ENCODE measurements around the gene SCG2. TPM values are rescaled to one million over a fixed set of nuclear protein-coding genes. Genes with fewer than 3 reads are reported as not detected.

The SCG2 gene
- total and polyA plus RNA-seq, 10 donors, result 0.13 to 0.39 (median 0.17) TPM; not detected in 5

GRCh38 chr2:223589901-223590300, 12.3 kb downstream of the SCG2 start:
- no peak for DNase-seq
- 61 to 85% (median 83%) methylated on average over 2 of the region's 2 CpGs for WGBS, 5 donors
- intact Hi-C loops (cut with DNase I; ENCODE audit: low total_unique reads), result no loop called here
- Histone ChIP-seq H3K36me3 (no peaks in the 10 kb centered on the region), H3K9me3 (peaks cover 0 to 7% (median 0%) of the 10 kb centered on the region in 8 donors), H3K4me1 (no peaks in the 10 kb centered on the region), H3K4me3 (no peak overlapping the region), H3K27ac (no peak overlapping the region), H3K27me3 (replicated peaks in 1 of 7) (no peaks in the 10 kb centered on the region)
- TF ChIP-seq POLR2A (IDR thresholded peaks at IDR 0.05) (no peak), CTCF (IDR thresholded peaks at IDR 0.05 in 8 of 11, conservative IDR thresholded peaks at IDR 0.05 in 3 of 11) (no peak), POLR2AphosphoS5 (IDR thresholded peaks at IDR 0.05) (no peak)

- H3K4me1 ChIP-seq, result no peaks in the 10 kb centered on the region
- no peak overlapping the region for H3K4me3 ChIP-seq
- no peak for TF ChIP-seq POLR2AphosphoS5 (IDR thresholded peaks at IDR 0.05)
- no peak for TF ChIP-seq CTCF (IDR thresholded peaks at IDR 0.05 in 8 of 11, conservative IDR thresholded peaks at IDR 0.05 in 3 of 11)
- no peak for TF ChIP-seq POLR2A (IDR thresholded peaks at IDR 0.05)
- H3K36me3 ChIP-seq, result no peaks in the 10 kb centered on the region
- H3K9me3 ChIP-seq, result peaks cover 0 to 7% (median 0%) of the 10 kb centered on the region in 8 donors
- intact Hi-C loops (cut with DNase I; ENCODE audit: low total_unique reads), result no loop called here
- H3K27me3 ChIP-seq (replicated peaks in 1 of 7), result no peaks in the 10 kb centered on the region
- no peak for DNase-seq
- H3K27ac ChIP-seq, result no peak overlapping the region
- 56 to 63% (median 60%) methylated on average over 3 of the region's 3 CpGs for WGBS, 5 donors
Measured at GRCh38 chr2:223588251-223588650, 13.9 kb downstream of the SCG2 start.

GRCh38 chr2:223587301-223587700, 14.9 kb downstream of the SCG2 start:
- Histone ChIP-seq H3K9me3 (no peaks in the 10 kb centered on the region), H3K36me3 (no peaks in the 10 kb centered on the region), H3K4me1 (no peaks in the 10 kb centered on the region), H3K27ac (no peak overlapping the region), H3K27me3 (replicated peaks in 1 of 7) (no peaks in the 10 kb centered on the region), H3K4me3 (no peak overlapping the region)
- DNase-seq, result no peak
- WGBS, 5 donors, result 81 to 90% (median 88%) methylated on average over 3 of the region's 3 CpGs
- intact Hi-C loops (cut with DNase I; ENCODE audit: low total_unique reads), result no loop called here
- TF ChIP-seq POLR2A (IDR thresholded peaks at IDR 0.05), result no peak

- no peak for DNase-seq
- H3K4me1 ChIP-seq, result peaks cover 0 to under 1% (median 0%) of the 10 kb centered on the region in 6 donors
- intact Hi-C loops (cut with DNase I; ENCODE audit: low total_unique reads), result no loop called here
- H3K4me3 ChIP-seq, result no peak overlapping the region
- TF ChIP-seq CTCF (IDR thresholded peaks at IDR 0.05 in 8 of 11, conservative IDR thresholded peaks at IDR 0.05 in 3 of 11), result no peak
- no peak for TF ChIP-seq POLR2AphosphoS5 (IDR thresholded peaks at IDR 0.05)
- no peak for TF ChIP-seq POLR2A (IDR thresholded peaks at IDR 0.05)
- H3K9me3 ChIP-seq, result no peaks in the 10 kb centered on the region
- WGBS, 5 donors, result 37 to 60% (median 53%) methylated on average over 2 of the region's 2 CpGs
- H3K27ac ChIP-seq, result no peak overlapping the region
- H3K36me3 ChIP-seq, result no peaks in the 10 kb centered on the region
- H3K27me3 ChIP-seq (replicated peaks in 1 of 7), result no peaks in the 10 kb centered on the region
Measured at GRCh38 chr2:223586261-223586660, 15.9 kb downstream of the SCG2 start.

- Histone ChIP-seq H3K4me3 (no peak overlapping the region), H3K27ac (no peak overlapping the region), H3K27me3 (replicated peaks in 1 of 7) (no peaks in the 10 kb centered on the region), H3K36me3 (no peaks in the 10 kb centered on the region), H3K4me1 (peaks cover 0 to 6% (median 0%) of the 10 kb centered on the region in 6 donors), H3K9me3 (no peaks in the 10 kb centered on the region)
- 56 to 73% (median 67%) methylated on average over 4 of the region's 4 CpGs for WGBS, 5 donors
- DNase-seq, result no peak
- TF ChIP-seq CTCF (IDR thresholded peaks at IDR 0.05 in 8 of 11, conservative IDR thresholded peaks at IDR 0.05 in 3 of 11) (no peak), POLR2AphosphoS5 (IDR thresholded peaks at IDR 0.05) (no peak), POLR2A (IDR thresholded peaks at IDR 0.05) (no peak)
- intact Hi-C loops (cut with DNase I; ENCODE audit: low total_unique reads), result no loop called here
Measured at GRCh38 chr2:223585666-223586065, 16.5 kb downstream of the SCG2 start.

Data from spleen (tissue), 11 donors.